ENCODE data around the gene FZD7.

Gene FZD7

DNA sequence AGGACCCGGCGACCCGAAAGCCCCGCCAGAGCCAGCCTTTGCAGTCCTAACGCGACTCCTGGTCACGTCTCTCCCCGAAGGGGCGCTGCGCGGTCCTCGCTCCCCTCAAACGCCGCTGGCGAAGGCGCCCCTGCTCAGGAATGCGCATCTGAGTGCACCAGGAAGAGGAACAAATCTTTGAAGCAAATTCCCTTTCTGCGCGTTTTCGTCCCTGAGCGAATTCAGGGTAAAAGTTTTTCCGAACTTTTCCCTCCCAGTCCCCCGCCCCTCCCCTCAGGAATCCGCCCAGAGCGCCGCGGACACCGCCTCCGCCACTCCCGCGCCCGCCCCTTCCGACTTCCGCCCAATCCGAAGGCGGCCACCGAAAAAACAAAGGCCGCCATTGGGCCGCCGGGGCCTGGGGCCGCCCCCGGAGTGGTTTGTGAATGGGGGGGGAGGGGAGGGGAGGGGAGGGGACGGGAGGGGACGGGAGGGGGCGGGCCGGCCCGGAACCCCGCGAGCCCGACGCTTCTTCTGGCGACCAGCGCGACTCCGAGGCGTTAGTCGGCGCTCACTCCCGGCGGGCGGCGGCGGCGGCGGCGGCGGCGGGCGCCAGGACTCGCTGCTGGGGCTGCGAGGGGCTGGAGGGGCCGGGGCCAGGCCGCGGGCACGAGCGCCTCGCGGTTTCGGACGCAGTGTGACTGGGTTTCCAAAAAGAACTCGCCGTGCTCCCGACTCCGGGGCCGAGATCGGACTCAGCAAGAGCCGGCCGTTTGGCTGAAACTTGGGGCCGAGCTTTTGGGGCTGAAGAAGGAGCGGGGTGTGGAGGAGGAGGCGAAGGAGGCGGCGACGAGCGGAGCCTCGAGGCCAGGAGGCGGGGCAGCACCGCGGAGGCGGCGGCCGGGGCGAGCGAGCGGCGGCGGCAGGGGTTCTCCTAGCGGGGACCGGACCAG, at the start of gene FZD7:
FZD7 (plus strand) TSS at position 539 of the 932 bp plus-strand sequence. CDS start 793 bp downstream, outside the sequence.
- DNase-seq (ENCODE audit: low read depth in 2 of 2) = peak; percentile 65 to 68

DNA sequence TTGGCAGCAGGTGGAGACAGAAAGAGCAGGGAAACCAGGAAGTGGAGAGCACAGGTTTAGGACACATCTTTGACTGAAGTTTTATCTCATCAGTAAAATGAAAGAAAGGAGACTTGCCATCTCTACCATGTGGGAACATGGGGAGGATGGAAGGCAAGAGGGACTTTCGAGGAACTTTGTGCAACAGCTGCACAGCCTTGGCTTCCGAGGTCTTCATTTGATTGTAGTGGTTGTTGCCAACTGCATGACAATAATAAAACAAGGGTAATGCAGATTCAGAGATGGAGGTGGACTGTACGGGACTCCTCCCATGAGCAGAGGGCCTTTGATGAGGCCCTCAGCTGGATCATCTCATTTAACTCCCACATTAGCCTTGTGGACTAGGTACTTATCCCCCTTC, 49.3 kb upstream of the FZD7 start:
- no peak for DNase-seq (ENCODE audit: low read depth in 2 of 2)

DNA sequence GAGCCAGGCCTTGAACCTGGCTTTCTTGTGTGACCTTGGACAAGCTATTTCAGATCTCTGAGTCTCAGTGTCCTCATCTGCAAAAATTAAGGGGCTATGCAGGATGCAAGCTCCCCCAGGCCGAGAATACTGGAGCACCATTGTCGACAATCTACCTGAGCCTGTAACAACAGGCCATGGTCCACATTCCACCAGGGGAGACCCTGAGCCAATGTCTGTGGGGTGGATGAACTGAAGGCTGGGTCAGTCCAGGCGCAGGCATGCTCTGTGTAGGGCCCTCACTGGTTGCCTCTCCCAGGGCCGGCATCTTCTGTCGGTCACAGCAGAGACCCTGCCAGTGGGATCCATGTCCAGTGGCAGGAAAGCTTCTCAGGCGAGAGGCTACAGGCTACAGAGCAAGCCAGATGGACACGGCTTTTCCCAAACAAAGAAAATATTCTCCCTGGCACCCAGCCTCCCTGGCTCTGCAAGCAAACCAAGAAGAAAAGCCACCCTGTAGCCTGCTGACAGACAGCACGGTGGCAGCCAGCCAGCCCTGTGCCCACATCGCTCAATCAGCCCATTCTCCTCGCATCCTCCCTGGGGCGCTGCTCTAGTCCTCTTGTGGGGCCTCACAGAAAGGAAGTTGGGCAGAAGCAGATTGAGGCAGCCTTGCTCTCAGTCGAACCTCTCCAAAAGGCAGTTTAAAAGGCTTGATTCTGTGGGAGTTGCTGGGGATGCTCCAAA, 48.7 kb upstream of the FZD7 start:
- DNase-seq (ENCODE audit: low read depth in 2 of 2) = no peak

DNA sequence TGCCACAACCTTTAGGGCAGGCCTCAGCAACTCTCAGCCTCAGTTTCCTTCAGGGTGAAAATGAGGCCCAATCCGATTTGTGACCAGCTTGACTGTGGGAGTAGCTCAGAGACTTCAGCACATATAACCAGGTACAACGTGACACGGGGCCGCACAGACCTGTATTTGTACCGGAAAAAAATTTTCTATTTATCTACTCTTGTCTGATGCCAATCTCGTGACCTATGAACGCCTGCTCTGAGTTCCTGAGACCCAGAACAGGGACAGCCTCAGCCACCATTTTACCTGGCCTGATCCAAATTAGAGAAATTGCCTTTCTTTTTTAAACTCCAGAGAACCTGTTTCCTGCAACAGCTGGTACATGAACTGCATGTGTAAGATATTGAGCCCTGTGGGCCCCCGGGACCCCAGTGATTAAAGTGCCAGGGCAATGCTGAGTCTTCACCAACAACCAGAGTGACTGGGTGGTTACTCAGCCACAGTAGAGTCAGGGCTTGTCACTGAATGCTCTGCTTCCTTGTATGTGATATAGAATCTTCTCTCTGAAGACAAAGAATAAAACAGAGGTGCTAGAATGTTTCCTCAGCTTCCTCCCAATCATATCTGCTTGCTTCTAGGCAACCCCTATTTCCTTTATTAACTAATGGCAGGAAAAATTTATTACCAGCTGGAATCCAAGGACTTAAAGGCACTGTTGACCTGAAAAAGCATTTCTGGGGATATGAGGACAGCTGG, 47.8 kb upstream of the FZD7 start:
- DNase-seq (ENCODE audit: low read depth in 2 of 2) = no peak

DNA sequence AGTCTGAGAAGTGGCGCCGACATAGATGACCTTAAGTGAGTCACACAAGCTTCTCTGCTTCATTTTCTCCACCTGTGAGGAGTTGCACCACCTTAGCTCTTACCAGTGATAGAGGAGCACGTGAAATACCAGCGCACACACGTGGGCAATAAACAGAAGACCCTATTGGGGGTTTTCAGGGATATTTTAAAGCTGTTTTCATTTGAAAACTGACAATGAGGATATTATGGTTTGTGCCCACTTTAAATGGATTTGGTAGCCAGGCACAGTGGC, 47.3 kb upstream of the FZD7 start:
- DNase-seq (ENCODE audit: low read depth in 2 of 2) = no peak

DNA sequence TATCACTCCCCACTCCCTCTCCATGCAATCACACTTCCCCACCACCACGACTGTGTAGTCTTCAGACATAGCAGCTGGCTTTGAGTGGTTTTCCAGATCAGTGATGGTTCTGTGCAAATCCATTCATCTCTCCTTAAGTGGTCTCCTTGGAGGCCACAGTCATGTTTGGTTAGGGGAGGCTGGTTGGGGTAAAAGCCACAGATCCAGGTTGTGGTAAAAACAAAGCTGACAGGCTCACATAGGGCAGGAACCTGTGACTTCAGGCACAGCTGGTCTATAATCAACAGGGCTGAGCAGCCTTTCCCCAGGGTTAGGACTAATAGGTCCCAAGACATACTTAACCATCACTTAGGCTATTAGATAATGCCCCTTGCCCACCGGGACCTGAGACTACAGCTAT, 46.2 kb upstream of the FZD7 start:
- DNase-seq (ENCODE audit: low read depth in 2 of 2) = no peak

DNA sequence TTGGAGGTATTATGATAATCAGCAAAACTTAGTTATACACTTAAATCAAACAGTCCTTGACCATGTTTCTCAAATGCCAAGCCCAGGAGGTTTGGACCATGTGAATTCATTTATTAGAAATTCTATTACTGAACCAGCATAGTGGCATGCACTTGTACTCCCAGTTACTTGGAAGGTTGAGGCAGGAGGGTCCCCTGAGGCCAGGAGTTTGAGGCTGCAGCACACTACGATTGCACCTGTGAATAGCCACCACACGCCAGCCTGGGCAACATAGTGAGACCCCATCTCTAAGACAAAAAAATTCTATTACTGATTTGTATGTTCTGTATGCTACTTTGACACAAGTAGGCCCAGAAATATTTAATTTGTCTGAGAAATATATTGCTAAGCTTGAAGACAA, 43.6 kb upstream of the FZD7 start:
- no peak for DNase-seq (ENCODE audit: low read depth in 2 of 2)

DNA sequence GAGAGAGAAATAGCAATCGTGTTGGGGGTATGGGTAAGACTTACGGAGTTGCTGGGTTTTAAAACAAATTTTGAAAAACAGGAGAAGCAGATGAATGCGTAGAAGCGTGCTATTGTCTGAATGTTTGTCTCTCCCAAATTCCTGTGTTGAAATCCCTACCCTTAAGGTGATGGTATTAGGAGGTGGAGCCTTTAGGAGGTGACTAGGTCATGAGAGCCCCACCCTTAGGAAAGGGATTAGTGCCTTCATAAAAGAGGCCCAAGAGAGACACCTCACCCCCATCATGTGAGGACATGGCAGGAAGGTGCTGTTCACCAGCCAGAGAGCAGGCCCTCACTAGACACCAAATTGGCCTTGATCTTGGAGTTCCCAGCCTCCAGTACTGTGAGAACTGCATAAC, 40.7 kb upstream of the FZD7 start:
- no peak for DNase-seq (ENCODE audit: low read depth in 2 of 2)

DNA sequence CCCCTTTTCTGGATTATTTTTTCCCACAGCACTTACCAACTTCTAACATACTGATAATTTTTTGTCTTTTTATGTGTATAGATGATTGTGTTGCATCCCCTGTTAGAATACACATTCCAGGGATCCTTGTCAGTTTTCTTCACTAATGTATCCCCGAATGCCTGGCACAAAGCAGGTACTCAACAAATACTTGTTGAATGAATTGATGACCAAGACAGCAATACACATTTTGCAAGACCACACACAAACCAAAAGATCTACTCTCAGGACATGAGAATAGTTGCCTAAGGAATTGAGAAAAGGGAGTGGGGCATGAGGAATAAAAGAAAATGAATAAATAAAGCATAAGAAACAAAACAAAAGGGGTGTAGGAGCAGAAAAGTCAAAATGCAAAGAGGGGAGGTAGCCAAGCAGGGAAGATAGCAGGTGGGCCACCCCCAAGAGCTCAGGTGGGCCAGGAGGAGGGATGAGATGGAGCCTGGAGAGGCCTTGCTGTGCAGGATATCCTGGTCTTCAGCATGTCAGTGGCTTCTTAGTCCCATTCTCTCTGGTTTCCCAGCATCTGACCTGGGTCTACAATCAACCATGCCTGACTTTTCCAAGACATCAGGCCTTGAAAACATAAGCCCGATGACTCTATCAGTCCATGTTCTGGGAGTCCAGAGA, 38.5 kb upstream of the FZD7 start:
- no peak for DNase-seq (ENCODE audit: low read depth in 2 of 2)

DNA sequence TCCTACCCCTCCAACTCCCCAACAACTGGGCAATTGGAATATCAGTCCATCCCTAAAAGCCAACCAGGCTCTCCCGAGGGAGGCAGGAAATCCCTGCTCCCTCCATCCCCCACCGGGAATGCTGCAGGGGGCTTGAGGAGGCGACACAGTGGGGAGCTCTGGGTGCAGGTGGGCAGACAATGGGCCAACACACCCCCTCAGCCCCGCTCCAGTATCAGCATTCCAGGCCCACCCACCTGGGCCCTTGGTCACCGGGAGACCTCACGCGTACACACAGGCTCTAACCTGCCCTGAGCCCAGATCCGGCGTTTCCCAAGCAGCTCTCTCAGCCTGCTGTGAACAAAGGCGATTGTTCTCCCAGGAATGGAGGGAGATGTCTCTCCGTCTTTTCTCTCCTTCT, 37.6 kb upstream of the FZD7 start:
- DNase-seq (ENCODE audit: low read depth in 2 of 2) = no peak

DNA sequence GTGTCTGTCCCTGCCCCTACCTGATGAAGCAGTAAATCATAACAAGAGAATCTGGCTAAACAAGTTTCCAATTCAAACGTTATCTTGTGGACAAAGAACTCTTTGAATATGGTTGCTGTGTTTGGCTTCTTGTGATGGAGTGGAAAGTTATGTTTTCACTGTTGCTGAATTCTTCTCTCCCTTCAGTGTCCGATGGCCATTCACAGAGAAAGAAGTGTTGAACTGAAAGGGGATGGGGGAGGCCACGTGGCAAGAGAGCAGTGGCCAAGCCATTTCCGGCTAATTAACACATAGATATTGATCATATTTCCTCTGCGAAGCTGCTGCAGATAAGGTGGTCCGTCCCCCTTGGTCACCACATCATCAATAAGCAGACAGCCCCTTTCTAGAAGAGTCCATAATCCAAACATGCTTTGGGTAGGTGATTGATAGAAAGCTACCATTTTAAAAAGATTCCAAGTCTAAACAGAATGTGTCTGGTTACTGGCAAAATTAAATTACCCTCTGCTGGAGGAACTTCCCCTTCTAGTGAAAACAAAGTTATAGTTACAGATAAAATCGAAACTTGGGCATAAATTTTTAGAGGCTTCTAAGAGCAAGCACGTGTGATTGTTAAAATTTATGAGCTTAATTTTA, 36.9 kb upstream of the FZD7 start:
- no peak for DNase-seq (ENCODE audit: low read depth in 2 of 2)

DNA sequence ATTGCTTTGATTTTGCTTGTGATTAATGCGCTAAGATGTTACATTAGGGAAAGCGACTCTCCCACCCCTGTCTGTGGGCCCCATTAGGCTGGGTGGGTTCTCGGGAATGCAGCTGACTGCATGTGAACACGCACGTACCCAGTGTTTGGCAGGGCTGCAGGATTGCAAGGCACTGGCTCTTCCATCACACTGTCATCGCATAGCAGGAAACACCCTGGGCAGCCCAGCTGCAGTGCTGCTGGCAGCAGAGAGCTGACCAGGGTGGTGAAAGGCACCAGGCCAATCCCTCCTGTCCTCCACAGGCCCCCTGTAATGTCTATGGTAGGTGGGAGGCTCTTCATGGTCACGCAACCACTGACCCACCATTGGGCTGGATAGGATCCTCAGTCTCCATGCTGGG, 34.4 kb upstream of the FZD7 start:
- no peak for DNase-seq (ENCODE audit: low read depth in 2 of 2)

DNA sequence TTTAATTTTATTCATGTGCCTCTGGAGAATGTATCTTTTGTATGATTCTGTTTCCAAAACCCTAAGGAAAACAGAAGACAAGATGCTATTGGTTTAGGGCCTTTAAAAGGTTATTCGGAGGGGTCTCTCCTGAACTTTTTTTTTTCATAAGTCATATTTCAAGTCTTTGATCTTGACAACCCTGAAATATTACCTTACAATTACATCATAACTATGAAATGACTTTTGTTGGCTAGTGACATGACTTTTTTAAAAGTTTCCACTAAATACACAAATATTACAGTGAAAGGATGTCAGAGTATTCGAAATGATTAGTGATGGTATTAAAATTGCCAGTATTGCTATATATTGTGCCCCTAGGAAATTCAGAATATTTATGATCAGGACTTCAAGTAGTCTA, 31.8 kb upstream of the FZD7 start:
- DNase-seq (ENCODE audit: low read depth in 2 of 2) = no peak

DNA sequence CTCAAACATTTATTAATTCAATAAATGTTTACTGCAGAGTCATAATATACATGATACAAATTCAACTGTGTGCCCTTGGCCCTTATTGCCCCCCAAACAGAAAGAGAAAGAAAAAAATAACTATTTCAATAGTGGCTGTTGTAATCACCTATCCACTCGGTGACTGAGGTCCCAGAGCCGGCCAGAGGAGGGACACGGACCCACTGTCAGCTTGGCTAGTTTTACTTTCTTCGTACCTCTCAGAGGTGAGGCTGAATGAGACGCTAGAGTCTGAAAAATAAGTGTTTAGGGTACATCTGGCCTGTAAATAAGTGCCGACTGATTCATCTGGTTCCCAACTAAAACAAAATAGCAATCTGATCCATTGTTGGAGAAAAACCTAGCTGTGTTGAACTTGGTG, 31.3 kb upstream of the FZD7 start:
- DNase-seq (ENCODE audit: low read depth in 2 of 2) = no peak

DNA sequence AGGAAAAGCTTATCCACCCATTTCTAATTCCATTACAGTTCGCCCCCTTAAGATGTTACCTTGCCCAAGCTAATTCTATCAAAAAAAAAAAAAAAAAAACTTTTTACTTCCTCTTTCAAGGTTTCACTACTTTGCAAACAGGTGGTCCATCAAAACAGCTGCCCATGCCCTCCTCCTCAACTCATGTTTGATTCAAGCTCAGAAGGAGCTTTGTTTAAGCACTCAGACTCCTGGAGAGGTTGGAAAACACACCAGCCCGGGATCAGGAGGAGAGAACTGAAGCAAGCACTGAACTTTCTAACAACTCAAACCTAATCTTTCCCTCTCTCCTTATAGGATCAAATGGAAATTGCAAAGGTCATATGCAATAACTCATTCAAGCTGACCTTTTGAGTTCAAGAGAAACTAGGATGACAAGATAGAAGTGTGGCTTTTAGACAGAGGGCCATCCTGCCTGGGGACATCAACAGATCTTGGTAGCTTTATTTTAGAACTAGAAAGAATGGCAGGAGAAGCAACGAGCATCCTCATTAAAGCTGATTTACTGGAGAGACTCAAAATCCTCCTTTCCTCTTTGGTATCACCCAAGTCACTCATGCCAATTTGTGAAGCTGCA, 28.3 kb upstream of the FZD7 start:
- DNase-seq (ENCODE audit: low read depth in 2 of 2) = no peak

DNA sequence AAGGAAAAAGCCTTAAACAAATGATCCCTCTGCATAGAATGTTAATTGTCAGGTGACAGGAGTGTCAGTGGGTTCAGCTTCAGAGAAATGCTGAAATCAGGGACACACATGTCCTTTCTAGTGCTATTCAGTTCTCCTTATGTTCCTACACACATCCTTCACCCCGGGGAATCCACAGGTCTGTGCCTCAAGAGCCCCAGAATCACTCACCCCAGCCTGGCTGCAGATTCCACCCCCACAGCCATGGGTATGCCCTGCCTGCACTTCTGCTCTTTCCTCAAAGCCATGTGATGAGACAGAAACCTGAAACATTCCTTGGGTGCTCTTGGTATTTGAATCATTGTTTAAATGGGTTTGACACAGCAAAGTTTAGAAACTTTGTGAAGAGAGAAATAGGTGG, 27.4 kb upstream of the FZD7 start:
- no peak for DNase-seq (ENCODE audit: low read depth in 2 of 2)

DNA sequence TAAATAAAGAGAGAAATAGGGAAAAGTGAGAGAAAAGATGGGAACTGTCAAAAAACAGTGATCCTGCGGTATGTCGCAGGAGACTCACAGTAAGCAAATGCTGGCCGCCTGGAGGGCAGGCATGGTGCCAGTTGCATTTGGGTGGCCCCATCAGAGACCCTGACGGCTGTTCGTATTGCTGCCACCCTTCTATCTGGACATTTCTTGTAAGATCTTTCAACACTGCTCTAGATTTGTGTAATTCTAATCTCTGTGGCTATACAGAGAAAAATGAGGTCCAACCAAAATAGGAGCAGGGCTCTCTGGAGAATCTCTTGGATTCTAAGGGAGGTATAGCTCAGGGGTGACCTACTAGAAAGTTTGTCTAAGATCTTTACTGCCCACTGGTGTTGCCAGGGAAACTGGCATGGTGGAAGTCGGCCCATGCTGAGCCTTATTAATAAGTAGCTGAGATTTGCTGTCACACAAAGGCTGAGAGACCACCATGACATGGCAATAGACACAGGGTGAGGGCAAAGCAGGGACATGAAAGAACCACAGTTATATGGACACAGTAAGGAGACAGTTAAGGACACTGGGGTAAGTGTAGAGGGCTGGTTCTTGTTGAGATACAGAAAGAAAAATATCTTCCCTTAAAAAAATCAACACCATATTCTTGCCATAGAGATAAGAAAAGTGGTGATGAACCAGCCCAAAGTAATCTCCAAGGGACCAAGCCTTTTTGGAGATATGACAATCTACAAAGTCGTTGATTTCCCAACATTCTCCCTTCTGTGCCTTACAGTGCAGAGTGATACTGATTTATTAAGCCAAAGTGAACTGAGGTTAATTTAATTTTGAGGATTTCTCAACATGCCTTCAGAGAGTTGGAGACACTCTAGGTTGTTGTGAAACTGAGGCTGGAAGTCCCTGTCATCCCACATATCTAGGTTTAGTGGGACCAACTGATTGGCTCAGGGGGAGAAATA, 26.4 kb upstream of the FZD7 start:
- no peak for DNase-seq (ENCODE audit: low read depth in 2 of 2)

DNA sequence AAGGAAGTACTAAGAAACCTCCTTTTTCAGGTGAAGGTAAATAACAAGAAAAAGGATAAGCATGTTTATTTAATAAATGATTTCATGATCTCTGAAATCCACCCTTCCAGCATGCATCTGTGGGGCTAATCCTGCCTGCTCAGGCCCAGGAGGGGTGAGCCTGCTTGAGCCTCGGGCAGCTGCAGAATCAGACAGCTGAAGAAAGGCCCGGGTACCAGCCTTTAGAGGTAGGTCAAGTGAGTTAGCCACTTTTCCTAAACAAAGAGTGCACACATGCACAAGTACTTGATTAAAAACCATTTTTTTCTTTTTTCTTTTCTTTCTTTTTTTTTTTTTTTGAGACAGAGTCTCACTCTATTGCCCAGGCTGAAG, 25.7 kb upstream of the FZD7 start:
- DNase-seq (ENCODE audit: low read depth in 2 of 2) = no peak

DNA sequence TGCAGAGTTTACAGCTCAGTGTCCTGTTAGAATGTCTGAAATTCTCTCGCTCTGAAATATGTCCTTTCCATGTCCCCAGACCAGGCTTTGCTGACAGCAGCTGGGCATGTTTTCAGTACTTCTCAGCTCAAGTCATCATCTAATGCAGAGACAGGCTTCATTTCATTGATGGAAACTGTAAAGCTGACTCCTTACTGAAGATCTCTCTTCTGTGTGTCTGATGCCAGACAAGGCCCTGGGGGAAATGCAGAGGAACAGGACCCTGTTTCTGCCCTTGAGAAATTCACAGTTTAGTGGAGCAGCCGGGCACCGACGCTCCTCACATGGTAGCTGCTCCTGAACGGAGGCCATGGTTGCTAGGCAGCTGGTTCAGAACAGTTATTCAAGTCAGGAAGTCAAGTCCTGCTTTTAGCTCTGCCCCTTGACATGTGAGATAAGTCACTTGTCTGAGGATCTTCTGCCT, 24.6 kb upstream of the FZD7 start:
- no peak for DNase-seq (ENCODE audit: low read depth in 2 of 2)

DNA sequence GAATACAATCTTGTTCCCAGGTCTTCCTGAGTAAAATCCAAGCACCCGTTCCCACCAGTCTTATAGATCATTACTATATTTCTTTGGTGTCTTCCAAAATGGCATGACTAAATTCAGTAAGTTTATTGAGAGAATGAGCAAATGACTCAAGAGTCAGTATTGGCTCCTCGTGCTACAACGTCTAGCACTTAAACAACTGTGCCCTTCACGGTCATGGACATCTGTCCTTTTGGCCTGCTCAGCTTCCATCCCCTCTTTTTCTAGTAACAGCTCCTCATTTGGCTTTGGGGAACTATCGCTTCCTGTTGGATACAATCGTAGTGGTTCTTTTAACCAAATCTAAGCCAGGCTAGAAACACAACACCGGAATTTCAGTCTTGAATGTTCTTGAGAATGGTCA, 24.1 kb upstream of the FZD7 start:
- no peak for DNase-seq (ENCODE audit: low read depth in 2 of 2)
